GM12872 (cell line): Measurements from ENCODE around the gene NDST1.

Experiments used
- TF ChIP-seq, protein P1 (sequence below): IDR thresholded peaks from 3 replicates; pipeline ENCODE4 v1.5.1; 2011; ENCODE audit warnings: low read depth, mild to moderate bottlenecking, low read length, moderate library complexity; ENCODE audit not compliant: insufficient read depth

The NDST1 gene

DNA sequence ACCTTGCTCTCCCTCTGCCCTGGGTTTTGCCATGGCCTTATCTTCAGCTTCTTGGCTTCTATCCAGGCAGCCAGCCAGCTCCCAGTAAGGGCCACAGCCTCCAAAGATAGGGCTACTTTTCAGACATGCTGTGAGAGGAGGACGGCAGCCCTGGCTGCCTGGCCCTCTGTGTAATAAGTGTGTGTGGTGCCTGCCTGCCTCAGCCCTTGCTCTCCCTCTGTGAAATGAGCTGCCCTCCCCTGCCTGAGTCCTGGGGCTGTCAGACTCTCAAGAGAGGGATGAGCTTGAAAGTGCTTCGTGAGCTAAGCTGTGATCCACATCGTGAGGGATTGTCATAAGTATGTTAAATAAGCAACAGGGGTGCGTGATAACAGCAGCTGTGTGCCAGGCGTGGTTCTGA lies 8.1 kb downstream of the NDST1 start:
- TF ChIP-seq, protein P1, sequence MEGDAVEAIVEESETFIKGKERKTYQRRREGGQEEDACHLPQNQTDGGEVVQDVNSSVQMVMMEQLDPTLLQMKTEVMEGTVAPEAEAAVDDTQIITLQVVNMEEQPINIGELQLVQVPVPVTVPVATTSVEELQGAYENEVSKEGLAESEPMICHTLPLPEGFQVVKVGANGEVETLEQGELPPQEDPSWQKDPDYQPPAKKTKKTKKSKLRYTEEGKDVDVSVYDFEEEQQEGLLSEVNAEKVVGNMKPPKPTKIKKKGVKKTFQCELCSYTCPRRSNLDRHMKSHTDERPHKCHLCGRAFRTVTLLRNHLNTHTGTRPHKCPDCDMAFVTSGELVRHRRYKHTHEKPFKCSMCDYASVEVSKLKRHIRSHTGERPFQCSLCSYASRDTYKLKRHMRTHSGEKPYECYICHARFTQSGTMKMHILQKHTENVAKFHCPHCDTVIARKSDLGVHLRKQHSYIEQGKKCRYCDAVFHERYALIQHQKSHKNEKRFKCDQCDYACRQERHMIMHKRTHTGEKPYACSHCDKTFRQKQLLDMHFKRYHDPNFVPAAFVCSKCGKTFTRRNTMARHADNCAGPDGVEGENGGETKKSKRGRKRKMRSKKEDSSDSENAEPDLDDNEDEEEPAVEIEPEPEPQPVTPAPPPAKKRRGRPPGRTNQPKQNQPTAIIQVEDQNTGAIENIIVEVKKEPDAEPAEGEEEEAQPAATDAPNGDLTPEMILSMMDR: no peak

DNA sequence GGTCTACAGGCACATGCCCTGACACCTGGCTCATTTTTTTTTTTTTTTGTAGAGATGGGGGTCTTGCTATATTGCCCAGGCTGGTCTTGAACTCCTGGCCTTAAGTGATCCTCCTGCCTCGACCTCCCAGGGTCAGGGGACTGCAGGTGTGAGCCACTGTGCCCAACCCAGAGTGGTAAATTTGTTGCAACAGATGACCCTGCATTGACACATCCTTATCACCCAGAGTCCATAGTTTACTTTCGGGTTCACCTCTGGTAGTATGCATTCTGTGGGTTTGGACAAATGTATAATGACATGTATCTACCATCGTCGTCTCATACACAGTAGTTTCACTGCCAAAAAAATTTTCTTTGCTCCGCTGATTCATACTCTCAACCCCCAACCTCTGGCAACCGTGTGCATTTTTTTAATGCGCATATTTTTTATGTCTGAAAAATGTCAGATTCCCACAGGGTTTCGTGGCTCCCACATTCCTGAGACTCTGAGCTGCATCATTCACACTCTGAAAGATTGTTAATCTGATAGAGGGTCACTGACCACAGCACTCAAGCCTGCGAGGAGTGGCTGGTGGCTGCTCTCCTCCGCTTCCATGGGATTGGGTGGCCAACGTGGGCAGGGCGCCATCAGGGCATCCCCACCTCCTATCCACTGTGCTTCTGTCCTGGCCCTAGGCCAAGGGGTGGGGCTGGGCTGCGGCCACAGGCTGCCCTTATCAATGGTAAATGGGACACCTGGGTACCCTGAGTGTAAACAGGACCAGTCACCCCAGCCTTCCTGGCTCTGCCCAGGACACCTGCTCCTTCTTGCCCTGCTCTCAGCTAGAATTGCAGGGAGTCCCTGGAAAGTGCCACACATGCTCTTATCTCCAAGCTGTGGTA lies 9.6 kb downstream of the NDST1 start:
- TF ChIP-seq, protein P1: no peak

DNA sequence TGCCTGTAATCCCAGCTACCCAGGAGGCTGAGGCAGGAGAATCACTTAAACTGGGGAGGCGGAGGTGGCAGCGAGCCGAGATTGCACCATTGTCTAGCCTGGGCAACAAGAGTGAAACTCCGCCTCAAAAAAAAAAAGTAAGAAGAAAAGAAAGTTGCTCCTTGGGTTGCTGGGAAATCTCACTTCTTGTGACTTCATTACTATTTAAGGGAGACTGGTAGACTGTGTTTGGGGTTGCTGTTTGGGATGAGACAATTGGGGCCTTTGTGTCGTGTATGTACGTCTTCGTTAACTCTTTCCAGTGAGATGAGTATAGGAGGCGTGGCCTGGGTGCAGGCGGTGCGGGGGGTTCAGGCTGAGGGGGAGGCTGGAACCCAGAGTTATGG lies 11.6 kb downstream of the NDST1 start:
- TF ChIP-seq, protein P1: no peak

DNA sequence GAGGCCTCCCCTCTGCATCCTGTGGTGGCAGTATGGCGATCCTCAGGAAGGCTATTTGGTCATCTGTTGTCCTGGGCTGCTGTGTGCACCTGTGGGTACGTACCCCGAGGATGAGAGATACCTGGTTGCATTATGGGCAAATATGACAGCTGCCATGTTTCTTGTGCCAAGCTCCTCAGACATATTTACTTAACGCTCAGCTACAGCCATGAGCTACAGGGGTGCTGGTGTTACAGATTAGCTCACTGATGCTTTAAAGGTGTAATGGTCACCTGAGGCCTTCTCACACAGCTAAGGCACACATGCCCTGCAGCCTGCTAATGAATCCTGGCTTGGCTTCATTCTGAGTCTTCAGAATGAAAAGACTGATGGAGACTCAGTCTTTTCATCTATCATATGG lies 12.0 kb downstream of the NDST1 start:
- TF ChIP-seq, protein P1: no peak

DNA sequence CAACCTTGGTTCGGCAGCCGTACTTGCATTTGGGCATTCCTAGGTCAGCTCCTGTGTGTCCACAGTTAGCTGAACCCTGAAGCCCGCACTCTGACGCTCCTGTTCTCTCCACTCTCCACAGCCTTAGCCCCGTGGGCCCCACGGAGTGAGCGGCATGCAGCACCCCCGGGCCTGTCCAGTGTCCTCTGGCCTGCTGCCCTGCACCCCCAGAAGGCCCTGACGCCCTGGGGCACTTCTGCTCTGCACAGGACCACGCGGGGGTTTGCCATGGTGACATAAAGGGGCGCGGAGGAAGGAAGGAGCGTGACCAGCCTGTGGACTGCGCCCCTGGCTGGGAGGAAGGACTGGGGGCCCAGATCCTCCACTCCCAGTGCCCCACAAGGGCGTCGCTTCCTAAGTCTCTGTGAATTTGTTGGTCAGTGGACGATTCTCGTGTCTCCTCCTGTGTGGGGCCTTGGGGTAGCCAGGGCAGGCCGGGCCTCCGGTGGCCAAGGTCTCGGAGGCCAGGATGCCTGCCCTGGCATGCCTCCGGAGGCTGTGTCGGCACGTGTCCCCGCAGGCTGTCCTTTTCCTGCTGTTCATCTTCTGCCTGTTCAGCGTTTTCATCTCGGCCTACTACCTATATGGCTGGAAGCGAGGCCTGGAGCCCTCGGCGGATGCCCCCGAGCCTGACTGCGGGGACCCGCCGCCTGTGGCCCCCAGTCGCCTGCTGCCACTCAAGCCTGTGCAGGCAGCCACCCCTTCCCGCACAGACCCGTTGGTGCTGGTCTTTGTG lies 13.0 kb downstream of the NDST1 start:
- TF ChIP-seq, protein P1: no peak

DNA sequence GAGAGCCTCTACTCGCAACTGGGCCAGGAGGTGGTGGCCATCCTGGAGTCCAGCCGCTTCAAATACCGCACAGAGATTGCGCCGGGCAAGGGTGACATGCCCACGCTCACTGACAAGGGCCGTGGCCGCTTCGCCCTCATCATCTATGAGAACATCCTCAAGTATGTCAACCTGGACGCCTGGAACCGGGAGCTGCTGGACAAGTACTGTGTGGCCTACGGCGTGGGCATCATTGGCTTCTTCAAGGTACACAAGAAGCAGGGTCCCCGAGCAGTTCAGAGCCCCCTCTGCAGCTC lies 13.5 kb downstream of the NDST1 start:
- TF ChIP-seq, protein P1: no peak

DNA sequence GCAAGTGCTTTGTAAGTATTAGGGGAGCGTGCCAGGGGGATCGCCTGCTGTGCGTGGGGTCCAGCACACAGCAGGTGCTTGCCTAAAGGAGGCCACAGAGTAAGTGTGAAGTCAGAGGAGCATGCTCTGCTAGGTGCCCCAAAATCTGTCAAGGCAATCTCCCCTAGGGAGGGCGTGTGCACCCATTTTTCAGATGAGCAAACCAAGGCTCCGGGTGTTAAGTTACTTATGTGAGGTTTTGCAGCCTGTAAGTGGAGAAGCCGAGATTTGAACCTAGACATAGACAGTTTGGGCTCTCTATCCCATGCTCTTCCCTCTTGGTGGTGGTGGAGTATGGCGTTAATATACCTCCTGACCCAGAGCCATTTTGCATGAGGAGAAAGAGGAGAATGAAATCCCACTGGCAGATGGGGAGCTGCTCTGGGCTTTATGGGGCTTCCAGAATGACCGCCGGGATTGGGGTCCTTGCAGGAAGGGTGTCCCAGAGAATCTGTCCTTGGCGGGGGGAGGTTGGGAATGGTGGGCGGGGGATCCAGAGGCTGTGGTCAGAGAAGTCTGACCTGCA lies 14.1 kb downstream of the NDST1 start:
- TF ChIP-seq, protein P1: no peak
